ENCODE results near the gene NFKBIA.

DNA sequence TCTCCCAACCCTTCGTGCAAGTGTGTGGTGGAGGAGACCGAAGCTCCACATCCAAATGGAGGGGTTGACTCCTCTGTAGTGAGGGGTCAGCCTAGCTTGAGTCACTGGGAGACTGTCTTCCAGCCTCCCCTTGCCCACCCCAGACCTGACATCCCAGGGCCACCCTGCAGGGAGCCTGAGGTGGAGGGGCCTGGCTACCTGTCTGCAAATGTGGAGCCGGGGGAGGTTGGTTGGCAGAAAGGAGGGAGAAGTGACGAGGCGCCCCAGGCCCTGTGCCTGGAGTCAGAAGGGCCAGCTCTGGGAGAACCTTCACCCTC lies 37.5 kb downstream of the NFKBIA start:
- TF ChIP-seq, protein P1, sequence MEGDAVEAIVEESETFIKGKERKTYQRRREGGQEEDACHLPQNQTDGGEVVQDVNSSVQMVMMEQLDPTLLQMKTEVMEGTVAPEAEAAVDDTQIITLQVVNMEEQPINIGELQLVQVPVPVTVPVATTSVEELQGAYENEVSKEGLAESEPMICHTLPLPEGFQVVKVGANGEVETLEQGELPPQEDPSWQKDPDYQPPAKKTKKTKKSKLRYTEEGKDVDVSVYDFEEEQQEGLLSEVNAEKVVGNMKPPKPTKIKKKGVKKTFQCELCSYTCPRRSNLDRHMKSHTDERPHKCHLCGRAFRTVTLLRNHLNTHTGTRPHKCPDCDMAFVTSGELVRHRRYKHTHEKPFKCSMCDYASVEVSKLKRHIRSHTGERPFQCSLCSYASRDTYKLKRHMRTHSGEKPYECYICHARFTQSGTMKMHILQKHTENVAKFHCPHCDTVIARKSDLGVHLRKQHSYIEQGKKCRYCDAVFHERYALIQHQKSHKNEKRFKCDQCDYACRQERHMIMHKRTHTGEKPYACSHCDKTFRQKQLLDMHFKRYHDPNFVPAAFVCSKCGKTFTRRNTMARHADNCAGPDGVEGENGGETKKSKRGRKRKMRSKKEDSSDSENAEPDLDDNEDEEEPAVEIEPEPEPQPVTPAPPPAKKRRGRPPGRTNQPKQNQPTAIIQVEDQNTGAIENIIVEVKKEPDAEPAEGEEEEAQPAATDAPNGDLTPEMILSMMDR (IDR thresholded peaks at IDR 0.05): no peak
- no peak for TF ChIP-seq POLR2A (IDR thresholded peaks at IDR 0.05)

Measured in Peyer's patch (tissue), 4 donors.